H1 (cell line): Measurements from ENCODE around the gene ATF7. TPM values are rescaled to one million over a fixed set of nuclear protein-coding genes. Genes with fewer than 3 reads are reported as not detected.

Experiments
- ASH2L ChIP-seq: fragments of 200-600, 300-600 bp; sonication (generic); IDR thresholded peaks from one replicate; pipeline ENCODE4 v1.7.1; 2017; ENCODE audit warnings: low read length
- ATF2 ChIP-seq: IDR thresholded peaks from 2 replicates; pipeline ENCODE4 v1.6.1; 2012; ENCODE audit warnings: low read length, inconsistent platforms
- CREB1 ChIP-seq: IDR thresholded peaks from 2 replicates; pipeline ENCODE4 v1.6.1; 2012; ENCODE audit warnings: inconsistent platforms
- EGR1 ChIP-seq: IDR thresholded peaks from 2 replicates; pipeline ENCODE4 v1.6.1; 2011; ENCODE audit warnings: low read depth, low read length, borderline replicate concordance
- GABPA ChIP-seq: IDR thresholded peaks from 2 replicates; pipeline ENCODE4 v1.6.1; 2011; ENCODE audit warnings: mild to moderate bottlenecking, low read length, moderate library complexity, borderline replicate concordance; ENCODE audit not compliant: insufficient read depth
- MAX ChIP-seq: IDR thresholded peaks from 2 replicates; pipeline ENCODE4 v1.6.1; 2012; ENCODE audit warnings: inconsistent platforms
- PHF8 ChIP-seq: fragments of 200-600 bp; sonication (generic); conservative IDR thresholded peaks from 2 replicates; pipeline ENCODE4 v1.7.1; 2012; ENCODE audit warnings: low read depth, mild to moderate bottlenecking, inconsistent platforms, low read length, moderate library complexity
- POLR2AphosphoS5 ChIP-seq: IDR thresholded peaks from 2 replicates; pipeline ENCODE4 v1.6.1; 2011; ENCODE audit warnings: low read depth, low read length
- RBBP5 ChIP-seq: IDR thresholded peaks from 2 replicates; pipeline ENCODE4 v1.7.1; 2012; ENCODE audit warnings: low read depth, mild to moderate bottlenecking, inconsistent platforms, low read length, moderate library complexity, borderline replicate concordance
- SAP30 ChIP-seq: fragments of 300-600 bp; sonication (generic); IDR thresholded peaks from 2 replicates; pipeline ENCODE4 v1.7.1; 2012; ENCODE audit warnings: low read length, moderate library complexity, mild to moderate bottlenecking, inconsistent platforms; ENCODE audit not compliant: insufficient read depth, insufficient replicate concordance
- SIX5 ChIP-seq: IDR thresholded peaks from 2 replicates; pipeline ENCODE4 v1.6.1; 2011; ENCODE audit warnings: mild to moderate bottlenecking, low read depth, low read length
- SP1 ChIP-seq: IDR thresholded peaks from 2 replicates; pipeline ENCODE4 v1.6.1; 2011; ENCODE audit warnings: low read depth, low read length
- SP2 ChIP-seq: IDR thresholded peaks from 2 replicates; pipeline ENCODE4 v1.6.1; 2012; ENCODE audit warnings: mild to moderate bottlenecking, low read length, inconsistent platforms
- SP4 ChIP-seq: IDR thresholded peaks from 2 replicates; pipeline ENCODE4 v1.6.1; 2012; ENCODE audit warnings: low read length, inconsistent platforms
- TAF1 ChIP-seq: IDR thresholded peaks from 2 replicates; pipeline ENCODE4 v1.6.1; 2011; ENCODE audit warnings: mild to moderate bottlenecking, low read depth, low read length
- TAF7 ChIP-seq: optimal IDR thresholded peaks from 2 replicates; pipeline ENCODE3; 2011; ENCODE audit warnings: low read depth, mild to moderate bottlenecking, inconsistent platforms, low read length, moderate library complexity, borderline replicate concordance
- TBP ChIP-seq: IDR thresholded peaks from 2 replicates; pipeline ENCODE4 v1.6.1; 2011; ENCODE audit warnings: low read depth, low read length, improper control_type of control experiment
- polyA plus RNA-seq, 7 experiments: library from polyadenylated mRNA; depleted of rRNA in 3 of 7; stranded (reverse) in 5 of 7; unstranded in 2 of 7; fragments of >200 nt in 5 of 7; fragments of 200-250 nt in 2 of 7; gene quantifications; 1 replicate in 5 of 7; 2 replicates in 1 of 7; 4 replicates in 1 of 7; pipeline versions ENCODE4 v1.2.1 to v1.2.3, GENCODE V29; 2011 to 2013; ENCODE audit warnings: missing spikeins in 2 of 7, mixed read lengths in 2 of 7
- total RNA-seq: library from RNA; stranded (reverse); fragmentation: NEBNext Ultra II Directional; extraction: Animal tissue kit (Norgen Biotek cat#: 25700); gene quantifications from 2 replicates; pipeline ENCODE4 v1.2.1, GENCODE V29; 2021

Gene ATF7
- total and polyA plus RNA-seq, 2 of the 8 experiments (the other 6 are each of a cell fraction or from before 2014, with no cell fraction given) = 10.1 to 16.6 TPM

GRCh38 chr12:53500776-53501614, 125.2 kb downstream of the ATF7 start, which contains the start of gene TARBP2 (continued):
- TF ChIP-seq ATF2 (no peak; the same call in 1 of the 2 replicates), MAX (peak; percentile 77), SIX5 (peak; percentile 70), EGR1 (0 out of 2 replicates have a peak, but pooled peaks have one; percentile 39), RBBP5 (peak; percentile 69; the same call in 1 of the 2 replicates), CREB1 (peak; percentile 94), POLR2AphosphoS5 (peak; percentile 80), SP2 (no peak), TAF7 (peak; percentile 53), SP1 (peak; percentile 91), SAP30 (no peak), SP4 (peak; percentile 28; the same call in 1 of the 2 replicates), PHF8 (peak; percentile 98), TAF1 (peak; percentile 82), ASH2L (peak; percentile 90), TBP (peak; percentile 36; the same call in 1 of the 2 replicates), GABPA (no peak)
